ENCODE results near the gene EDEM3.
"Not testable (repeated sequence)": the region's sequence is repeated elsewhere in the genome, so short reads cannot be mapped to it uniquely, and the experiment has no call there.

EDEM3 gene

GRCh38 chr1:184691719-184692324, 62.8 kb downstream of the EDEM3 start:
- Histone ChIP-seq H3K9me3 (no peaks in the 10 kb centered on the region), H3K36me3 (replicated peaks) (peaks cover 6% of the 10 kb centered on the region), H3K4me3 (no peak overlapping the region), H3K27me3 (ENCODE audit: low read depth) (no peaks in the 10 kb centered on the region), H3K4me1 (no peaks in the 10 kb centered on the region; the same call in 1 of the 2 replicates)
- peak; percentile 35 to 68 for DNase-seq (ENCODE audit: low spot score in 2 of 2)
- in situ Hi-C loops (cut with MboI; ENCODE audit: low sequenced_read_pairs), result no loop called here

- peak in 1 of 2 experiments; percentile 26 for DNase-seq (ENCODE audit: low spot score in 2 of 2)
- in situ Hi-C loops (cut with MboI; ENCODE audit: low sequenced_read_pairs), result no loop called here
- Histone ChIP-seq H3K36me3 (replicated peaks) (peaks cover 3% of the 10 kb centered on the region; the same call in 1 of the 2 replicates), H3K4me3 (no peak overlapping the region), H3K27me3 (ENCODE audit: low read depth) (no peaks in the 10 kb centered on the region), H3K4me1 (peaks cover 15% of the 10 kb centered on the region), H3K9me3 (peaks cover 6% of the 10 kb centered on the region; the same call in 1 of the 2 replicates)
Observed at GRCh38 chr1:184686540-184686939, 68.1 kb downstream of the EDEM3 start.

- Histone ChIP-seq H3K27me3 (ENCODE audit: low read depth) (no peaks in the 10 kb centered on the region), H3K4me3 (no peak overlapping the region), H3K9me3 (peaks cover 8% of the 10 kb centered on the region; the same call in 1 of the 2 replicates), H3K36me3 (replicated peaks) (no peaks in the 10 kb centered on the region), H3K4me1 (peaks cover 15% of the 10 kb centered on the region)
- DNase-seq (ENCODE audit: low spot score in 2 of 2), result peak; percentile 72 to 73
- in situ Hi-C loops (cut with MboI; ENCODE audit: low sequenced_read_pairs), result no loop called here
Observed at GRCh38 chr1:184685116-184685515, 69.5 kb downstream of the EDEM3 start.

- H3K4me3 ChIP-seq, result no peak overlapping the region
- DNase-seq (ENCODE audit: low spot score in 2 of 2), result peak in 1 of 2 experiments; percentile 14
- in situ Hi-C loops (cut with MboI; ENCODE audit: low sequenced_read_pairs), result no loop called here
- H3K4me1 ChIP-seq, result peaks cover 15% of the 10 kb centered on the region
- no peaks in the 10 kb centered on the region for H3K27me3 ChIP-seq (ENCODE audit: low read depth)
- H3K9me3 ChIP-seq, result peaks cover 8% of the 10 kb centered on the region; the same call in 1 of the 2 replicates
- no peaks in the 10 kb centered on the region for H3K36me3 ChIP-seq (replicated peaks)
Observed at GRCh38 chr1:184684285-184685074, 70.2 kb downstream of the EDEM3 start.

- H3K4me1 ChIP-seq, result peaks cover 15% of the 10 kb centered on the region
- DNase-seq (ENCODE audit: low spot score in 2 of 2), result no peak
- no peak overlapping the region for H3K4me3 ChIP-seq
- H3K9me3 ChIP-seq, result peaks cover 8% of the 10 kb centered on the region; the same call in 1 of the 2 replicates
- H3K27me3 ChIP-seq (ENCODE audit: low read depth), result no peaks in the 10 kb centered on the region
- in situ Hi-C loops (cut with MboI; ENCODE audit: low sequenced_read_pairs), result no loop called here
- H3K36me3 ChIP-seq (replicated peaks), result no peaks in the 10 kb centered on the region
Observed at GRCh38 chr1:184682956-184683355, 71.7 kb downstream of the EDEM3 start.

GRCh38 chr1:184680611-184681225, 73.9 kb downstream of the EDEM3 start:
- H3K27me3 ChIP-seq (ENCODE audit: low read depth); DNase-seq (ENCODE audit: low spot score in 2 of 2): not testable (repeated sequence)

GRCh38 chr1:184679472-184679871, 75.2 kb downstream of the EDEM3 start:
- H3K36me3 ChIP-seq (replicated peaks); in situ Hi-C loops (cut with MboI; ENCODE audit: low sequenced_read_pairs); H3K9me3 ChIP-seq; H3K27me3 ChIP-seq (ENCODE audit: low read depth); H3K4me1 ChIP-seq; H3K4me3 ChIP-seq; DNase-seq (ENCODE audit: low spot score in 2 of 2): not testable (repeated sequence)

More at GRCh38 chr1:184680611-184681225, 73.9 kb downstream of the EDEM3 start:
- H3K4me3 ChIP-seq; H3K9me3 ChIP-seq; H3K36me3 ChIP-seq (replicated peaks); in situ Hi-C loops (cut with MboI; ENCODE audit: low sequenced_read_pairs): not testable (repeated sequence)
- H3K4me1 ChIP-seq, result peaks cover 14% of the 10 kb centered on the region

GRCh38 chr1:184677344-184677743, 77.3 kb downstream of the EDEM3 start:
- Histone ChIP-seq H3K27me3 (ENCODE audit: low read depth) (no peaks in the 10 kb centered on the region), H3K4me3 (no peak overlapping the region), H3K4me1 (no peaks in the 10 kb centered on the region), H3K36me3 (replicated peaks) (no peaks in the 10 kb centered on the region), H3K9me3 (peaks cover 8% of the 10 kb centered on the region; the same call in 1 of the 2 replicates)
- no peak for DNase-seq (ENCODE audit: low spot score in 2 of 2)
- in situ Hi-C loops (cut with MboI; ENCODE audit: low sequenced_read_pairs), result no loop called here

- in situ Hi-C loops (cut with MboI; ENCODE audit: low sequenced_read_pairs), result no loop called here
- no peak for DNase-seq (ENCODE audit: low spot score in 2 of 2)
- peaks cover 26% of the 10 kb centered on the region for H3K4me1 ChIP-seq
- H3K27me3 ChIP-seq (ENCODE audit: low read depth), result no peaks in the 10 kb centered on the region
- no peaks in the 10 kb centered on the region for H3K9me3 ChIP-seq
- H3K4me3 ChIP-seq, result no peak overlapping the region
- no peaks in the 10 kb centered on the region for H3K36me3 ChIP-seq (replicated peaks)
Observed at GRCh38 chr1:184673305-184673704, 81.4 kb downstream of the EDEM3 start.

GRCh38 chr1:184672013-184672726, 82.5 kb downstream of the EDEM3 start:
- peaks cover 34% of the 10 kb centered on the region for H3K4me1 ChIP-seq
- H3K27me3 ChIP-seq (ENCODE audit: low read depth), result no peaks in the 10 kb centered on the region
- no peak for DNase-seq (ENCODE audit: low spot score in 2 of 2)
- H3K36me3 ChIP-seq (replicated peaks), result no peaks in the 10 kb centered on the region
- H3K4me3 ChIP-seq, result no peak overlapping the region
- no peaks in the 10 kb centered on the region for H3K9me3 ChIP-seq
- in situ Hi-C loops (cut with MboI; ENCODE audit: low sequenced_read_pairs), result no loop called here

GRCh38 chr1:184669391-184669790, 85.3 kb downstream of the EDEM3 start:
- H3K4me3 ChIP-seq, result no peak overlapping the region
- in situ Hi-C loops (cut with MboI; ENCODE audit: low sequenced_read_pairs), result loop anchor here (10.0 kb wide), 1 partner anchor 285 kb away; the partner anchor contains the start of gene C1orf21
- peaks cover 34% of the 10 kb centered on the region for H3K4me1 ChIP-seq
- H3K9me3 ChIP-seq, result no peaks in the 10 kb centered on the region
- no peaks in the 10 kb centered on the region for H3K27me3 ChIP-seq (ENCODE audit: low read depth)
- no peaks in the 10 kb centered on the region for H3K36me3 ChIP-seq (replicated peaks)
- peak; percentile 44 to 61 for DNase-seq (ENCODE audit: low spot score in 2 of 2)

GRCh38 chr1:184665360-184665759, 89.3 kb downstream of the EDEM3 start:
- Histone ChIP-seq H3K9me3 (no peaks in the 10 kb centered on the region), H3K27me3 (ENCODE audit: low read depth) (no peaks in the 10 kb centered on the region), H3K4me1 (peaks cover 28% of the 10 kb centered on the region), H3K36me3 (replicated peaks) (no peaks in the 10 kb centered on the region), H3K4me3 (no peak overlapping the region)
- DNase-seq (ENCODE audit: low spot score in 2 of 2), result no peak
- in situ Hi-C loops (cut with MboI; ENCODE audit: low sequenced_read_pairs), result loop anchor here (10.0 kb wide), 1 partner anchor 281 kb away; the partner anchor contains the start of gene C1orf21

- in situ Hi-C loops (cut with MboI; ENCODE audit: low sequenced_read_pairs), result loop anchor here (10.0 kb wide), 1 partner anchor 280 kb away; the partner anchor contains the start of gene C1orf21
- Histone ChIP-seq H3K9me3 (no peaks in the 10 kb centered on the region), H3K27me3 (ENCODE audit: low read depth) (no peaks in the 10 kb centered on the region), H3K4me3 (no peak overlapping the region), H3K36me3 (replicated peaks) (no peaks in the 10 kb centered on the region), H3K4me1 (peaks cover 21% of the 10 kb centered on the region)
- DNase-seq (ENCODE audit: low spot score in 2 of 2), result no peak
Observed at GRCh38 chr1:184664661-184665060, 90.0 kb downstream of the EDEM3 start.
